ENCODE results near the gene HIP1. TPM values are rescaled to one million over a fixed set of nuclear protein-coding genes. Genes with fewer than 3 reads are reported as not detected.

HIP1 gene
- polyA plus RNA-seq, 3 donors = 4.3 to 14.8 (median 5.3) TPM

DNA sequence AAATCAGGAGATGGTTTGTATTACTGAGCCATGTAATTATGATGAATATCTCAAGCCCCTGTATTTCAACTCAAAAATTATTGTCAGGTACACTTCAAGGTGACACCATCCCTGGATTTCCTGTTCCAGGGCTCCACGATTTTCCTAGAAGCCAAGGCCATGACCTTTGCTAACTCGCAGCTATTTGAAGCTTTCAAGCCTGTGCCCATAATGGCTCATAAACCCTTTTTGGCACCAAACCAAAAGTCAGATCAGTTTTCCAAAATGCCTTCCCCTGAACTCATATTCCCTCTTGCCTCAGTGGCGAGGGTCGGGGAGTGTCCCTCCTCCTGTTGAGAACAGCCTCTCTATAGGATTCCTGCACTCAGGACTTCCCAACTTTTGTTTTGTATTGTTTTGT lies 70.8 kb downstream of the HIP1 start:
- H3K4me2 ChIP-seq (replicated peaks; ENCODE audit: extremely low read depth, low read length, poor library complexity, severe bottlenecking) = no peak overlapping the region
- DNase-seq = no peak
- Mint-ChIP-seq H3K27ac (no peak overlapping the region), H3K9me3 (peaks cover 0 to 3% (median 0%) of the 10 kb centered on the region in 7 donors), H3K36me3 (no peaks in the 10 kb centered on the region), H3K4me3 (no peak overlapping the region), H3K4me1 (peaks cover 21% of the 10 kb centered on the region), H3K27me3 (ENCODE audit: low read depth in 3 of 3) (peaks cover 0 to 2% (median 0%) of the 10 kb centered on the region in 3 donors)
- WGBS (ENCODE audit: insufficient coverage) = 50% methylated on average over 2 of the region's 4 CpGs
- intact Hi-C loops (cut with micrococcal nuclease) = no loop called here
- H3K9ac ChIP-seq (ENCODE audit: insufficient read depth, low read length, poor library complexity, severe bottlenecking) = no peak overlapping the region
- no peaks in the 10 kb centered on the region for H3K36me3 ChIP-seq (replicated peaks in 1 of 2; ENCODE audit: control insufficient read depth in 1 of 2, insufficient read depth in 2 of 2, low read length in 2 of 2)
- H3K9me3 ChIP-seq (replicated peaks in 1 of 2; ENCODE audit: control insufficient read depth in 1 of 2, insufficient read depth in 1 of 2, low read length in 2 of 2) = no peaks in the 10 kb centered on the region
- TF ChIP-seq, protein P1, sequence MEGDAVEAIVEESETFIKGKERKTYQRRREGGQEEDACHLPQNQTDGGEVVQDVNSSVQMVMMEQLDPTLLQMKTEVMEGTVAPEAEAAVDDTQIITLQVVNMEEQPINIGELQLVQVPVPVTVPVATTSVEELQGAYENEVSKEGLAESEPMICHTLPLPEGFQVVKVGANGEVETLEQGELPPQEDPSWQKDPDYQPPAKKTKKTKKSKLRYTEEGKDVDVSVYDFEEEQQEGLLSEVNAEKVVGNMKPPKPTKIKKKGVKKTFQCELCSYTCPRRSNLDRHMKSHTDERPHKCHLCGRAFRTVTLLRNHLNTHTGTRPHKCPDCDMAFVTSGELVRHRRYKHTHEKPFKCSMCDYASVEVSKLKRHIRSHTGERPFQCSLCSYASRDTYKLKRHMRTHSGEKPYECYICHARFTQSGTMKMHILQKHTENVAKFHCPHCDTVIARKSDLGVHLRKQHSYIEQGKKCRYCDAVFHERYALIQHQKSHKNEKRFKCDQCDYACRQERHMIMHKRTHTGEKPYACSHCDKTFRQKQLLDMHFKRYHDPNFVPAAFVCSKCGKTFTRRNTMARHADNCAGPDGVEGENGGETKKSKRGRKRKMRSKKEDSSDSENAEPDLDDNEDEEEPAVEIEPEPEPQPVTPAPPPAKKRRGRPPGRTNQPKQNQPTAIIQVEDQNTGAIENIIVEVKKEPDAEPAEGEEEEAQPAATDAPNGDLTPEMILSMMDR (IDR thresholded peaks at IDR 0.05) = no peak
- H3K27me3 ChIP-seq (ENCODE audit: control insufficient read depth in 2 of 2, insufficient read depth in 2 of 2, low read length in 2 of 2) = no peaks in the 10 kb centered on the region
- H2AFZ ChIP-seq (ENCODE audit: insufficient read depth, low read depth, low read length, poor library complexity, severe bottlenecking) = no peak overlapping the region
- peaks cover 18 to 20% of the 10 kb centered on the region in 2 donors for H3K4me1 ChIP-seq (ENCODE audit: control insufficient read depth in 1 of 2, insufficient read depth in 2 of 2, low read length in 2 of 2)
- H3K4me3 ChIP-seq (replicated peaks in 1 of 3; ENCODE audit: low read depth in 2 of 3, low read length in 3 of 3) = no peak overlapping the region
- no peaks in the 10 kb centered on the region for H4K20me1 ChIP-seq (ENCODE audit: insufficient read depth, low read length)
- H3K27ac ChIP-seq (ENCODE audit: low read depth in 1 of 2, low read length in 2 of 2) = no peak overlapping the region
- H3K79me2 ChIP-seq (ENCODE audit: insufficient read depth, low read length) = no peaks in the 10 kb centered on the region

DNA sequence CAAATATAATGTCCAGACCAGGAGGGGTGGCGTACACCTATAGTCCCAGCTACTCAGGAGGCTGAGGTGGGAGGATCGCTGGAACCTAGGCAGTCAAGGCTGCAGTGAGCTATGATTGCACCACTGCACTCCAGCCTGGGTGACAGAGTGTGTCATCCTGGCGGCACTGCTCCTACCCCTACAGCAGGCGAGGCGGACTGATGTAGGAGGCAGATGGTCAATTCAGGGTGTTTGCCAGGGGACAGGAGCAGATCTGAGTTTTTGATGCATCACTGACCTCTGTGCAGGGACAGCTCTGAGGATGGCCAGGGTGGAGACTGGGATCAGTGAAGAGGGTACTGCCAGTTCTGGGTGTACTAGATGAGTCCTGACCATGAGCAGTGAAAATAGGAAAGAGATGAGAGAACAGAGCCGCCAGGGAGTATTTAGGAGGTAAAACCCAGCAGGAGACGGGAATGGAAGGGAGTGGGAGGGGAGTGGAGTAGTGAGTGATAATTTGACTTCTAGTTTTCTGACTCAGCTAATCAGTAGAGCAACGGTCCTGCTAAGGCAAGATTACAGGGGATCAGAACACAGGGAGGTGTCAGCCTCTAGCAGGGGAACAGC lies 75.3 kb downstream of the HIP1 start:
- peak overlapping the region in 1 of 7 donors; percentile 2 for H3K27ac Mint-ChIP-seq

More for the DNA sequence above, 75.3 kb downstream of the HIP1 start:
- no peak overlapping the region for H3K4me3 ChIP-seq (replicated peaks in 1 of 3; ENCODE audit: low read depth in 2 of 3, low read length in 3 of 3)
- WGBS (ENCODE audit: insufficient coverage) = 96% methylated on average over 6 of the region's 8 CpGs
- H3K27ac ChIP-seq (ENCODE audit: low read depth in 1 of 2, low read length in 2 of 2) = no peak overlapping the region
- H3K9me3 ChIP-seq (replicated peaks in 1 of 2; ENCODE audit: control insufficient read depth in 1 of 2, insufficient read depth in 1 of 2, low read length in 2 of 2) = no peaks in the 10 kb centered on the region
- no peak overlapping the region for H3K4me2 ChIP-seq (replicated peaks; ENCODE audit: extremely low read depth, low read length, poor library complexity, severe bottlenecking)
- H3K27me3 Mint-ChIP-seq (ENCODE audit: low read depth in 3 of 3) = peaks cover 0 to 1% (median 0%) of the 10 kb centered on the region in 3 donors
- H3K9ac ChIP-seq (ENCODE audit: insufficient read depth, low read length, poor library complexity, severe bottlenecking) = no peak overlapping the region
- H3K4me1 Mint-ChIP-seq = no peaks in the 10 kb centered on the region
- no peaks in the 10 kb centered on the region for H4K20me1 ChIP-seq (ENCODE audit: insufficient read depth, low read length)
- H3K9me3 Mint-ChIP-seq = no peaks in the 10 kb centered on the region
- no peaks in the 10 kb centered on the region for H3K79me2 ChIP-seq (ENCODE audit: insufficient read depth, low read length)
- TF ChIP-seq, protein P1 (IDR thresholded peaks at IDR 0.05) = no peak
- H3K36me3 ChIP-seq (replicated peaks in 1 of 2; ENCODE audit: control insufficient read depth in 1 of 2, insufficient read depth in 2 of 2, low read length in 2 of 2) = no peaks in the 10 kb centered on the region
- DNase-seq = no peak
- H3K4me1 ChIP-seq (ENCODE audit: control insufficient read depth in 1 of 2, insufficient read depth in 2 of 2, low read length in 2 of 2) = no peaks in the 10 kb centered on the region
- H3K4me3 Mint-ChIP-seq = no peak overlapping the region
- peaks cover 0 to 1% of the 10 kb centered on the region in 2 donors for H3K36me3 Mint-ChIP-seq
- H3K27me3 ChIP-seq (ENCODE audit: control insufficient read depth in 2 of 2, insufficient read depth in 2 of 2, low read length in 2 of 2) = no peaks in the 10 kb centered on the region
- H2AFZ ChIP-seq (ENCODE audit: insufficient read depth, low read depth, low read length, poor library complexity, severe bottlenecking) = no peak overlapping the region
- intact Hi-C loops (cut with micrococcal nuclease) = no loop called here
